Upper lobe of right lung (tissue), 1 donor: Measurements from ENCODE around the gene ROR2. TPM values are rescaled to one million over a fixed set of nuclear protein-coding genes. Genes with fewer than 3 reads are reported as not detected.

Experiments used
- ATAC-seq: fragments of 200-7000 bp; cut with Tn5 transposase; one replicate; pipeline ENCODE4 v1.9.1; 2020; ENCODE audit warnings: mild to moderate bottlenecking, moderate library complexity
- DNase-seq: peaks from one replicate; pipeline ENCODE4 v3.0.0-alpha.2; 2020
- H3K27ac ChIP-seq: fragments of 200-600 bp; one replicate; pipeline ENCODE4 v1.8.0; 2022
- H3K27me3 ChIP-seq: fragments of 200-600 bp; one replicate; pipeline ENCODE4 v1.8.0; 2022; ENCODE audit warnings: mild to moderate bottlenecking
- H3K36me3 ChIP-seq: fragments of 200-600 bp; one replicate; pipeline ENCODE4 v1.8.0; 2022
- H3K4me1 ChIP-seq: fragments of 200-600 bp; one replicate; pipeline ENCODE4 v1.8.0; 2022
- H3K4me3 ChIP-seq: fragments of 200-600 bp; one replicate; pipeline ENCODE4 v1.8.0; 2022; ENCODE audit warnings: mild to moderate bottlenecking
- H3K9me3 ChIP-seq: fragments of 200-600 bp; one replicate; pipeline ENCODE4 v1.8.0; 2022
- intact Hi-C: fragments of 100-400 bp; cut with DNase I; formaldehyde crosslinking; loops from one replicate; pipeline ENCODE4 v1.11.0; 2022
- total RNA-seq: library from RNA; stranded (reverse); fragmentation: NEBNext Ultra II Directional; extraction: Animal tissue kit (Norgen Biotek cat#: 25700); gene quantifications from one replicate; pipeline ENCODE4 v1.2.1, GENCODE V29; 2021
- TF ChIP-seq, protein P1 (sequence below): fragments of 200-600 bp; IDR thresholded peaks from one replicate; pipeline ENCODE4 v1.8.0; 2022; ENCODE audit warnings: antibody characterized with exemption
- donor health status: DM: no; HTN: yes; CAD: no; lungs with severe emphysema.

The ROR2 gene
- total RNA-seq, 1 donor from 2014 or later, result 5.5 TPM

DNA sequence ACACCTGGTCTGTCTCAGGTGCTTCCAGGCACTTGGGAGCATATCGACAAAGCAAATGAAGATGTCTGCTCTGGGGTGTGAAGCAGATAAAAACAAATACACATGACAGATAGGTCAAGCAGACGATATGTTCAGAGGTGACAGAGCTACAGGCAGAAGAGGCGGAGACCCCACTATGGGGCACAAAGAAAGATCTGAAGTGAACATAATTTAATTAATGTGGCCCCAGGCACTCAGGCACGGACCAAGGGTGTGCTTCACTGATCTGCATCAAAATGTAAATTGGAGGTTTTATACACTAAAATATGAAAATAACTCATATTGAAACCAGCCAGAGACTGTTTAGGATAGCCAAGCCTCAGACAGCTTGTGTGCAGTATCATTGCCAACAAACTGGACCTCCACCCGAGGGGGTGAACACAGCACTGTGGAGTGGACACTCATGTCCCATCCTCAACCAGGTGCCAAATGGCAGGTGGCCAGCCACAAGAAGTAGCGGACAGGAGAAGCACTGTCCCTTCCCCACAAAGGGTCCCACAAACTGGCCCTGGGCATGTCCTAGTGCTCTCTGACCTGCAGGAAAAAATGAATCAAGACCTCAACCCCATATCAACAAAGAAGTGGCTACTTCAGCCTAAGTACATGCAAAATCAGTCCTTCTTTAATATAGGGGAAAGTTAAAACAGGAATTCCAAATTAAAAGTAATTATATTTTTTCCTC, 29.2 kb downstream of the ROR2 start:
- no peak overlapping the region for H3K4me3 ChIP-seq
- no peaks in the 10 kb centered on the region for H3K36me3 ChIP-seq
- H3K4me1 ChIP-seq, result no peaks in the 10 kb centered on the region
- DNase-seq, result no peak
- H3K9me3 ChIP-seq, result no peaks in the 10 kb centered on the region
- intact Hi-C loops, result no loop called here
- no peak for ATAC-seq
- H3K27me3 ChIP-seq, result peaks cover 8% of the 10 kb centered on the region
- no peak overlapping the region for H3K27ac ChIP-seq
- TF ChIP-seq, protein P1, sequence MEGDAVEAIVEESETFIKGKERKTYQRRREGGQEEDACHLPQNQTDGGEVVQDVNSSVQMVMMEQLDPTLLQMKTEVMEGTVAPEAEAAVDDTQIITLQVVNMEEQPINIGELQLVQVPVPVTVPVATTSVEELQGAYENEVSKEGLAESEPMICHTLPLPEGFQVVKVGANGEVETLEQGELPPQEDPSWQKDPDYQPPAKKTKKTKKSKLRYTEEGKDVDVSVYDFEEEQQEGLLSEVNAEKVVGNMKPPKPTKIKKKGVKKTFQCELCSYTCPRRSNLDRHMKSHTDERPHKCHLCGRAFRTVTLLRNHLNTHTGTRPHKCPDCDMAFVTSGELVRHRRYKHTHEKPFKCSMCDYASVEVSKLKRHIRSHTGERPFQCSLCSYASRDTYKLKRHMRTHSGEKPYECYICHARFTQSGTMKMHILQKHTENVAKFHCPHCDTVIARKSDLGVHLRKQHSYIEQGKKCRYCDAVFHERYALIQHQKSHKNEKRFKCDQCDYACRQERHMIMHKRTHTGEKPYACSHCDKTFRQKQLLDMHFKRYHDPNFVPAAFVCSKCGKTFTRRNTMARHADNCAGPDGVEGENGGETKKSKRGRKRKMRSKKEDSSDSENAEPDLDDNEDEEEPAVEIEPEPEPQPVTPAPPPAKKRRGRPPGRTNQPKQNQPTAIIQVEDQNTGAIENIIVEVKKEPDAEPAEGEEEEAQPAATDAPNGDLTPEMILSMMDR, result no peak

DNA sequence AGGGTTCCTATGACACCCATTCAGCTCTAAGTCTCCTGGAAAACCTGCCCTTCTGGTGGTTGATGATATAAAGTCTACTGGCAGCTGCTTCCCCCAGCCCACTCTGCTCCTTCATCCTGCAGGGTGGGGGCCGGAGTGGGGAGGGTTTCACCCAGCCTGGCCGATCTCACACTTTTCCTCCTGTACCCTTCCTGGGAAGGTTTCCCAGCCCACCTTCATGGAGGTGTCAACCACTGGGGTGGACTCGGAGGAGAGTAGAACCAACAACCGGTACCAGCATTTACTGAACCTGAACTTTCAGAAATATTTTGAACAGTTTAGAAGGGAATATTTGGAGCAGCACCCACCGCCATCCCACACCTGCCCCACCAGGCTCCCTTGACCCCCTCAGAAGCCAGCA, 30.4 kb downstream of the ROR2 start:
- no peak overlapping the region for H3K27ac ChIP-seq
- peaks cover 8% of the 10 kb centered on the region for H3K27me3 ChIP-seq
- no peak for DNase-seq
- no peaks in the 10 kb centered on the region for H3K9me3 ChIP-seq
- no peaks in the 10 kb centered on the region for H3K36me3 ChIP-seq
- ATAC-seq, result no peak
- intact Hi-C loops, result no loop called here
- H3K4me1 ChIP-seq, result no peaks in the 10 kb centered on the region
- H3K4me3 ChIP-seq, result no peak overlapping the region
- TF ChIP-seq, protein P1, result no peak

DNA sequence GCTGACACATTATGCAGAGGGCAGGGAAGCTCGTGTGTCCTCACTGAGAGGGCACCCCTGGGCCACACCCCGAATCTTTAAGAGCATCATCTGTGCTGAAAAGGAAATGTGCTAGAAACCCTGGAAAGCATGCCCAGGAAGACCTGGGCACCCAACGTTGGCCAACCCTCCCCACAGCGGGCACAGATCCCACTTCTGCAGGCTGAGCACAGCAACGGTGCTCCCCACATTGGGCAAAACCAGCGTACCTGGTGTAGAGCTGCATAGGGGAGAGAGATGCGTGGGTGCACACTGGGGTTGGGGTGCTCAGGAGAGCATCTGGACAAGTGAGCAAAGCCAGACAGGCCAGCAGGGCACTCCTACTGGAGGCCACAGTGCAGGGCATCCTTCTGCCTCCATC, 32.6 kb downstream of the ROR2 start:
- Histone ChIP-seq H3K36me3 (no peaks in the 10 kb centered on the region), H3K27me3 (peaks cover 8% of the 10 kb centered on the region), H3K4me1 (no peaks in the 10 kb centered on the region), H3K9me3 (no peaks in the 10 kb centered on the region), H3K4me3 (no peak overlapping the region), H3K27ac (no peak overlapping the region)
- ATAC-seq, result peak; percentile 29
- TF ChIP-seq, protein P1, result no peak
- intact Hi-C loops, result no loop called here
- no peak for DNase-seq

DNA sequence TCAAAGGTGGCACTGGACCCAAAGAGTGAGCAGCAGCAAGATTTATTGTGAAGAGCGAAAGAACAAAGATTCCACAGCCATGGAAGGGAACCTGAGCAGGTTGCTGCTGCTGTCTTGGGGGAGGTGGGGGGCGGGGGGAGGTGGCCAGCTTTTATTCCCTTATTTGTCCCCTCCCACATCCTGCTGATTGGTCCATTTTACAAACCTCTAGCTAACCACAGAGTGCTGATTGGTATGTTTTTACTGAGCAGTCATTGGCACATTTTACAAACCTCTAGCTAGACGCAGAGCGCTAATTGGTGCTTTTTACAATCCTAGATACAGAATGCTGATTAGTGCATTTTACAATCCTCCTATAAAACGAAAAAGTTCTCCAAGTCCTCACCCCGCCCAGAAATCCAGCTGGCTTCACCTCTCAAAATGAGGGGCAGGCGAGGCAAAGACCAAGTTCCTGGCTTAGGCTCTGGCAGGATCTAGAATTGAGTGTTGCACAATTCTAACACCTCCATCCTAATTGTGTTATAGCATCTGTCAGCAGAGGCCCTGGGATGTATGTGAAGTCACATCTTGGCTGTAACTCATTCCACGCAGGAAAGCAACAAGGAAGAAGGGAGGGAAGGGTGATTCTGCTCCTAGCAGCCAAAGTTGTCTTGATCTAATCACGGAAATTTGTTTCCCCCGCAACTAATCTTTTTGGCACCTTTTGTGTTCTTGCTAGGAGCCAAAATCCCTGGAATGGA, 34.3 kb downstream of the ROR2 start:
- Histone ChIP-seq H3K36me3 (no peaks in the 10 kb centered on the region), H3K27ac (no peak overlapping the region), H3K27me3 (peaks cover 2% of the 10 kb centered on the region), H3K4me3 (no peak overlapping the region), H3K4me1 (no peaks in the 10 kb centered on the region), H3K9me3 (no peaks in the 10 kb centered on the region)
- intact Hi-C loops, result no loop called here
- DNase-seq (no peak), ATAC-seq (no peak)
- TF ChIP-seq, protein P1, result no peak

- no peak for ATAC-seq
- Histone ChIP-seq H3K27me3 (no peaks in the 10 kb centered on the region), H3K36me3 (no peaks in the 10 kb centered on the region), H3K9me3 (no peaks in the 10 kb centered on the region), H3K4me1 (no peaks in the 10 kb centered on the region), H3K27ac (no peak overlapping the region), H3K4me3 (no peak overlapping the region)
- intact Hi-C loops, result no loop called here
- TF ChIP-seq, protein P1, result no peak
- DNase-seq, result no peak
Measured at GRCh38 chr9:91914937-91915336, 35.1 kb downstream of the ROR2 start.
